GM19463 (cell line): ENCODE data around the gene BIN1.

ENCODE experiments used
- ATAC-seq: cut with Tn5 transposase; IDR thresholded peaks from one replicate; pipeline ENCODE4 v1.9.1; 2021; ENCODE audit warnings: mild to moderate bottlenecking, moderate library complexity; ENCODE audit not compliant: unreplicated experiment

BIN1 gene

GRCh38 chr2:127093648-127094210 is 13.2 kb downstream of the BIN1 start:
- peak; percentile 48 for ATAC-seq

GRCh38 chr2:127092901-127093516 is 13.9 kb downstream of the BIN1 start:
- ATAC-seq = no peak

GRCh38 chr2:127092306-127092705 is 14.6 kb downstream of the BIN1 start:
- no peak for ATAC-seq

- no peak for ATAC-seq
Observed at GRCh38 chr2:127091886-127092285, 15.1 kb downstream of the BIN1 start.

DNA sequence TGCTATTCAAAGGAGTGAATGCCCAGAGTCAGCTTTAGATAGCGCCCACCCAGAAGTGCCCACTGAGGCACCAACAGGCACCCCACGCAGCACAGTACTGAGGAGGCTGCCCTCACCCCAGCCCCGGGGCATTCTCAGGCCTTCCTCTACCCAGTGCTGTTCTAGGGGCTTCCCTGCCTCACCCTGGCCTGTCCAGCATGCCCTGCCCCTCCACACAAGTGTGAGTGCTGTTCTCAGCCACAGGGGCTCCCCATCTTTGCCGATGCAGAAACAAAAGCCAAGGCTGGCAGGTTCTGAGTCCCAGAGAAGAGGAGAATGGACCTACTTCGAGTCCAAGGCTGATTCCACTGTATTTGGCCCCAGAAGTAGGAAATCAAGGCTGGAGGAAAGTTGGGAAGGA is 15.8 kb downstream of the BIN1 start:
- no peak for ATAC-seq

DNA sequence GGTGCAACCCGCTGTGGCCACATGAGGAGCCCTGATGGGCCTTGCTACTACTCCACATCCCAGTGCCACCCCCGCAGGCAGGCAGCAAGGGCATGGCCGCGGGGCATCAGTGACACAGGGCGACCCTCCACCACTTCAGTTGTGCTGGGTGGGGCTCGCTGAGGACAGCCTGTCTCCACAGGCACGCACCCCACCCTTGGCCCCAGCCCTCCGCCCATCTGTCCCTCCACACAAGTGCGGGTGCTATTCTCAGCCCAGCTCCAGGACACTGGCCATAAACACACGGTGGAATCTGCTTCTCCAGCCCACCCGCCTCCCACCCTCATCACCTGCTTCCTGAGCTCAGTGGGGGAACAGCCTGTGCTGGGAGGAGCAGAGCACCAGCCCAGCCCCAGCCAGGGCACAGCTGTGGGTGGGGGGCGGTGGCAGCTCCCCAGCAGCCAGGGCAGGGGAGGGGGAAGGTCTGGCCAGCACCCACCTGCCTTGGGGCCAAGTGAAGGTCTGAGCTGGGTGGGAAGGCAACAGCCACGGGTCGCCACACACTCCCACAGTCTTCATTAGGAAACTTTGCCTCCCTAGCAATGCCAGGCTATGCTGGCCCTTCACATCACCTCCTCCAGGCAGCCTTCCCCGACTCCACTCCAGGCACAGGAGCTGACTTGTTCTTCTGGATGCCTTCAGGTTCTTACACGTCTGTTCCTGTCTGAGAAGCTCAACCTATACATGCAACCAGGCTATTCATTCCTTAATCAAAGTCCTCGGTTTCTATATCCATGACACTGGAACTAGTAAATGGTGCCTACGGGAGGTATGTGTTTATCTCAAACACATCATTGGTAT is 16.5 kb downstream of the BIN1 start:
- ATAC-seq = no peak

DNA sequence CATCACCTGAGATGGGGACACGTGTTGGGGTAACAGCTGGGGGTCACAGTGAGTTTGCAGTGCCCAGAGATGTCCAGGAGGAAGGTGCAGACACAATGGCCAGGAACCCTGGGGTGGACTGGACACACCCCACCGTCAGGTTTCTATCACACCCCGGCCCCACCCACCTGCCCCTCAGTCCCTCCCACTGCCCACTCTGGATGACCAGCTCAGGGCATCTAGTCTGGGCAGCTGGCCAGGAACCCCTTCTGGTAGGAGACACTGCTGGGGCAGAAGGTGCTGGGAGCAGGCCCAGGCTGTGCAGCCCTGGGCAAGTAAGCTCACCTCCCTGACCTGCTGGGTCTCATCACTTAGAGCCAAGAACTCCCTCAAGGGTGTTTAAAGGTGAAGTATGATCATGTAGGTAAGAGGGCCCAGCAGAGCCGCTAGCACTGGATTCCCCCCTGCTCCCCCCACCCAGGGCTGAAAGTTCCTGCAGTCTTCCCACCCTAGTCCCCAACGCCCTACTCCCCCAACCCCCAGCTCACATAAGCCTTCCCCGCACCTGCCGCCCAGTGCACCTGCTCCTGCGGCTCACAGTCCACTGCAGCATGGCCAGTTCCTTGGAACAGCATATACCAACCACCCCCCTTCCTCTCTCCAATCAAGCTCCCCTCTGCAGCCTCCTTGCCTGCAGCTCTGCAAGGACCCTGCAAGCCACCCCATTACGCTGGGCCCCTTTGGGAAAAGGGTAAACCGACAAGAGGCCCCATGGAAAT is 17.3 kb downstream of the BIN1 start:
- ATAC-seq = no peak

- ATAC-seq = no peak
Observed at GRCh38 chr2:127088706-127089105, 18.2 kb downstream of the BIN1 start.

GRCh38 chr2:127087791-127088495 is 19.0 kb downstream of the BIN1 start:
- ATAC-seq = no peak

- ATAC-seq = peak; percentile 72
Observed at GRCh38 chr2:127086990-127087790, 19.8 kb downstream of the BIN1 start.

DNA sequence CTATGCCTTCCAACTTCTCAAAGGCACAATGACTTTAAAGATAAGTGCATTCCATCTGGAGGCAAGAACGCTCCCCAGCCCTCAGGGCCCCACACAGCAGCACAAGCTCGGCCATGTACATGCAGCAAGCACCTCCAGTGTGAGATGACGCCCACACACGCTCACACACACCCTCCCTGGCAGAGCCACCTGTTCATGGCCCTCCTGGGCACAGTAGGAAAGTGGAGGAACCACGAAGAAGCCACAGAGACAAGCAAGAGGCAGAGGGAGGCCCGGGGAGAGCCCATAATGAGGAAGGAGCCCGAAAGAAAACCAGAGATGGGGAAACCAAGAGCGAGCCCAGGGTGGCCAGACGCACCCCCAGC is 21.7 kb downstream of the BIN1 start:
- peak; percentile 18 for ATAC-seq

GRCh38 chr2:127084611-127085316 is 22.2 kb downstream of the BIN1 start:
- ATAC-seq = no peak

GRCh38 chr2:127083819-127084503 is 23.0 kb downstream of the BIN1 start:
- ATAC-seq = no peak

- no peak for ATAC-seq
Observed at GRCh38 chr2:127082974-127083373, 24.0 kb downstream of the BIN1 start.

DNA sequence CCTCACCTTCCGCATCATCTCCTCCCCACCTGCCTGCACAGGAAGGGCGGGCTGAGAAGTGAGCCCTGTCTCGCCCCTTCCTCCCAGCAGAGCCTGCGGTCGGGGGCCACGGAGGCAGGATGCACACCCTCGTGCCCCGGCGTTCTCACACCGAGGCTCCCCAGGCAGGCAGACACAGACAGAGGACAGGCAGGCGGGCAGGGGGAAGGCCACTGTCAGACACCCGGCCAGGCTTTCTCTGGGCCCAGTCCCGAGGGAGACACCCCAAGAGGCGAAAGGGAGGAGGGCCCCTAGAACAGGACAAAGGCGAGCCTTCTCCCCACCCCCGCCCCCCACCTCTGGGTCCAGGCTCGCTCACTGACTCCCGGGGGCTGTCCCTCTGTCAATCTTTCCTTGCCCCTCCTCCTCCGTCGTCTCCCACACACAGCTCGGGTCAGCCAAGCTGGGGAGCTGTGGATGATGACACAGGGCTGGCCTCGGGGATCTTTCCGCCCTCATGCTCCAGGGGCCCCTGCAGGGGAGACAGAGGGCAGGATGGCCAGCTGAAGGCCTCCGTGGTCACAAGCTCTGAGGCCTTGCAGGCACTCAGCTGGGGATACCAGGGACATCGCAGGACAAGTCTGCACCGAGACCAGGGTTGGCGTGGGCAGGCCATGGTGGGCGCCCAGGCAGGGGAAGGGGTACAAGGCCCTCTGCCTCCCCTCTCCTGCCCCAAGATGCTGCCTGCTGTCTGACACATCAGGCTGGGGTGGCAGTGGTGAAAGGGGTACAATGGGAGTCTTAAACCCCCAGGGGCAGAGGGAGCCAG is 24.9 kb downstream of the BIN1 start:
- ATAC-seq = peak; percentile 38

GRCh38 chr2:127080938-127081755 is 25.8 kb downstream of the BIN1 start:
- ATAC-seq = peak; percentile 29
